Astrocyte of the cerebellum (primary cell): ENCODE data around the gene ADAM33.

Source experiments
- DNase-seq: peaks from one replicate; pipeline ENCODE4 v3.0.0-alpha.2; 2011; ENCODE audit warnings: low read depth
- H3K4me3 ChIP-seq: 2 replicates; pipeline ENCODE4 v1.5.1; 2011; ENCODE audit warnings: mild to moderate bottlenecking, low read depth, low read length, moderate library complexity
- CTCF ChIP-seq: IDR thresholded peaks from 2 replicates; pipeline ENCODE4 v1.5.1; 2012; ENCODE audit warnings: low read length, low read depth, moderate library complexity, mild to moderate bottlenecking; ENCODE audit errors: missing control alignments
- in situ Hi-C: cut with HindIII; loops from 2 replicates; pipeline ENCODE4 v1.10.0; 2017; ENCODE audit warnings: low sequenced_read_pairs

The ADAM33 gene

GRCh38 chr20:3694864-3695263, 13.1 kb upstream of the ADAM33 start:
- in situ Hi-C loops = no loop called here

GRCh38 chr20:3693376-3693775, 11.6 kb upstream of the ADAM33 start:
- in situ Hi-C loops = no loop called here
- DNase-seq = no peak
- no peak for TF ChIP-seq CTCF
- no peak overlapping the region for H3K4me3 ChIP-seq

More at GRCh38 chr20:3694864-3695263, 13.1 kb upstream of the ADAM33 start:
- no peak for TF ChIP-seq CTCF
- no peak overlapping the region for H3K4me3 ChIP-seq
- no peak for DNase-seq

GRCh38 chr20:3692706-3693294, 11.0 kb upstream of the ADAM33 start:
- no peak for DNase-seq

GRCh38 chr20:3691897-3692296, 10.1 kb upstream of the ADAM33 start:
- in situ Hi-C loops = no loop called here
- H3K4me3 ChIP-seq = no peak overlapping the region
- no peak for DNase-seq
- no peak for TF ChIP-seq CTCF

More at GRCh38 chr20:3692706-3693294, 11.0 kb upstream of the ADAM33 start:
- in situ Hi-C loops = no loop called here
- no peak for TF ChIP-seq CTCF
- no peak overlapping the region for H3K4me3 ChIP-seq

- no peak overlapping the region for H3K4me3 ChIP-seq
- no peak for DNase-seq
- TF ChIP-seq CTCF = no peak
- in situ Hi-C loops = no loop called here
Measured at GRCh38 chr20:3691306-3691705, 9.5 kb upstream of the ADAM33 start.

GRCh38 chr20:3690413-3690812, 8.6 kb upstream of the ADAM33 start:
- no peak for DNase-seq
- no peak for TF ChIP-seq CTCF
- H3K4me3 ChIP-seq = no peak overlapping the region
- in situ Hi-C loops = no loop called here
